HCT116 (cell line): ENCODE results near the gene NTS. TPM values are rescaled to one million over a fixed set of nuclear protein-coding genes. Genes with fewer than 3 reads are reported as not detected.

Experiments used
- ATAC-seq: fragments of 200-7000 bp; cut with Tn5 transposase; 2 replicates; pipeline ENCODE4 v1.9.1; 2020; ENCODE audit warnings: mild to moderate bottlenecking, moderate library complexity
- BruUV-seq: library from RNA; stranded (reverse); fragments of 400-500 nt; replicated peaks from 2 replicates; lab custom pipeline; 2021; lab: Mats Ljungman, UMichigan
- CTCF ChIA-PET: fragments of 300-600 bp; sonication (Branson Sonifier 250); formaldehyde crosslinking; loops from one replicate; lab custom pipeline; 2021; ENCODE audit warnings: antibody characterized with exemption; lab: Charles Lee
- POLR2A ChIA-PET: fragments of 300-600, 350-600 bp; sonication (Branson Sonifier 250); formaldehyde crosslinking; loops from one replicate; lab custom pipeline; 2021; ENCODE audit warnings: antibody characterized with exemption; lab: Charles Lee
- RAD21 ChIA-PET, 2 experiments: fragments of 300-600 bp; sonication (Branson Sonifier 250); formaldehyde crosslinking; loops; one replicate each; lab custom pipeline; 2023; ENCODE audit warnings: low total read pairs in 2 of 2; ENCODE audit not compliant: uncharacterized antibody in 2 of 2, unreplicated experiment in 2 of 2, low non-redundant PET in 1 of 2; lab: Charles Lee
- DNase-seq: peaks from one replicate; pipeline ENCODE4 v3.0.0-alpha.2; 2010; ENCODE audit warnings: low read depth, low spot score
- H2AFZ ChIP-seq: fragments of 200-600 bp; shearing (Covaris generic), sonication (generic); 2 replicates; pipeline ENCODE4 v1.6.1; 2017; ENCODE audit warnings: low read depth, mixed run types, mixed read lengths, antibody characterized with exemption, low read length; ENCODE audit not compliant: poor library complexity, severe bottlenecking
- H3K27ac ChIP-seq: 2 replicates; pipeline ENCODE4 v1.5.1; 2012; ENCODE audit warnings: low read depth, low read length
- H3K27me3 ChIP-seq: fragments of 200-600 bp; sonication (generic); 2 replicates; pipeline ENCODE4 v1.6.1; 2016; ENCODE audit warnings: mixed run types, low read length, mixed read lengths; ENCODE audit not compliant: insufficient read depth
- H3K36me3 ChIP-seq, 2 experiments: fragments of 200-500 bp in 1 of 2; fragments of 200-600 bp in 1 of 2; sonication (Bioruptor generic) in 1 of 2; sonication (generic) in 1 of 2; 2 replicates each; pipeline versions ENCODE4 v1.5.1 to v1.6.1; 2014 to 2016; ENCODE audit warnings: low read length in 2 of 2, inconsistent platforms in 1 of 2, mixed read lengths in 1 of 2, mixed run types in 1 of 2; ENCODE audit not compliant: insufficient read depth in 2 of 2, control insufficient read depth in 1 of 2
- H3K4me1 ChIP-seq, 2 experiments: fragments of 200-600 bp in 1 of 2; sonication (generic) in 1 of 2; 2 replicates each; pipeline versions ENCODE4 v1.5.1 to v1.6.1; 2012 to 2017; ENCODE audit warnings: low read length in 2 of 2, inconsistent platforms in 1 of 2, mild to moderate bottlenecking in 1 of 2, mixed read lengths in 1 of 2, mixed run types in 1 of 2, moderate library complexity in 1 of 2; ENCODE audit not compliant: insufficient read depth in 2 of 2, control insufficient read depth in 1 of 2
- H3K4me2 ChIP-seq: fragments of 200-600 bp; sonication (generic); 2 replicates; pipeline ENCODE4 v1.6.1; 2017; ENCODE audit warnings: mixed run types, low read length, mixed read lengths
- H3K4me3 ChIP-seq, 2 experiments: fragments of 200-600 bp in 1 of 2; sonication (generic) in 1 of 2; replicated peaks in 1 of 2; 2 replicates each; pipeline ENCODE4 v1.5.1; 2011 to 2016; ENCODE audit warnings: low read length in 2 of 2, control low read depth in 1 of 2, low read depth in 1 of 2, mild to moderate bottlenecking in 1 of 2, mixed read lengths in 1 of 2, mixed run types in 1 of 2
- H3K79me2 ChIP-seq: fragments of 200-600 bp; sonication (generic); 2 replicates; pipeline ENCODE4 v1.6.1; 2017; ENCODE audit warnings: mild to moderate bottlenecking, mixed run types, low read length, moderate library complexity, mixed read lengths; ENCODE audit not compliant: insufficient read depth
- H3K9ac ChIP-seq: fragments of 200-600 bp; sonication (generic); 2 replicates; pipeline ENCODE4 v1.6.1; 2016; ENCODE audit warnings: low read length, mixed read lengths
- H3K9me2 ChIP-seq: fragments of 200-600 bp; sonication (generic), shearing (Covaris generic); 2 replicates; pipeline ENCODE4 v1.6.1; 2017; ENCODE audit warnings: mixed run types, mild to moderate bottlenecking, moderate library complexity; ENCODE audit not compliant: insufficient read depth
- H3K9me3 ChIP-seq, 2 experiments: fragments of 200-500 bp in 1 of 2; fragments of 200-600 bp in 1 of 2; sonication (Bioruptor generic) in 1 of 2; sonication (generic) in 1 of 2; 2 replicates each; pipeline ENCODE4 v1.6.1; 2014 to 2017; ENCODE audit warnings: low read length in 2 of 2, mixed read lengths in 2 of 2, inconsistent platforms in 1 of 2, low read depth in 1 of 2, mild to moderate bottlenecking in 1 of 2, mixed run types in 1 of 2, moderate library complexity in 1 of 2; ENCODE audit not compliant: control insufficient read depth in 1 of 2, insufficient read depth in 1 of 2
- H4K20me1 ChIP-seq: fragments of 200-600 bp; sonication (generic), shearing (Covaris generic); 2 replicates; pipeline ENCODE4 v1.6.1; 2017; ENCODE audit warnings: mixed run types, mild to moderate bottlenecking, moderate library complexity; ENCODE audit not compliant: insufficient read depth
- CEBPB ChIP-seq: IDR thresholded peaks from 2 replicates; pipeline ENCODE4 v1.6.1; 2012; ENCODE audit warnings: low read depth
- CTCF ChIP-seq, 3 experiments: fragments of 200-600 bp in 1 of 3; sonication (generic) in 1 of 3; IDR thresholded peaks in 2 of 3; conservative IDR thresholded peaks in 1 of 3; 2 replicates each; pipeline ENCODE4 v1.5.1; 2012 to 2017; ENCODE audit warnings: low read depth in 2 of 3, low read length in 2 of 3, antibody characterized with exemption in 1 of 3, borderline replicate concordance in 1 of 3, control low read depth in 1 of 3, mild to moderate bottlenecking in 1 of 3, mixed read lengths in 1 of 3, mixed run types in 1 of 3, moderate library complexity in 1 of 3; ENCODE audit not compliant: insufficient read depth in 1 of 3
- EGR1 ChIP-seq: IDR thresholded peaks from 2 replicates; pipeline ENCODE4 v1.6.1; 2012; ENCODE audit warnings: low read depth
- MAX ChIP-seq: IDR thresholded peaks from 2 replicates; pipeline ENCODE4 v1.6.1; 2012
- SP1 ChIP-seq: IDR thresholded peaks from 2 replicates; pipeline ENCODE4 v1.6.1; 2012; ENCODE audit warnings: low read depth
- SRF ChIP-seq: IDR thresholded peaks from 2 replicates; pipeline ENCODE4 v1.6.1; 2012; ENCODE audit warnings: low read depth
- TCF7L2 ChIP-seq: IDR thresholded peaks from 2 replicates; pipeline ENCODE4 v1.7.0; 2011; ENCODE audit warnings: borderline replicate concordance, inconsistent platforms; ENCODE audit not compliant: insufficient read depth, insufficient read length; ENCODE audit errors: extremely low read depth
- intact Hi-C: fragments of 100-400 bp; cut with micrococcal nuclease; formaldehyde crosslinking; loops from 2 replicates; pipeline ENCODE4 v1.10.0; 2022
- total RNA-seq: library from RNA; stranded (reverse); gene quantifications from one replicate; pipeline ENCODE4 v1.2.1, GENCODE V29; 2021; ENCODE audit not compliant: unreplicated experiment
- TF ChIP-seq, protein P1 (sequence below): IDR thresholded peaks from 2 replicates; pipeline ENCODE4 v1.6.1; 2011; ENCODE audit warnings: mild to moderate bottlenecking, low read length, moderate library complexity; ENCODE audit not compliant: insufficient replicate concordance; ENCODE audit errors: extremely low read depth

Gene NTS
- total RNA-seq, 1 experiment from 2014 or later, result not detected

DNA sequence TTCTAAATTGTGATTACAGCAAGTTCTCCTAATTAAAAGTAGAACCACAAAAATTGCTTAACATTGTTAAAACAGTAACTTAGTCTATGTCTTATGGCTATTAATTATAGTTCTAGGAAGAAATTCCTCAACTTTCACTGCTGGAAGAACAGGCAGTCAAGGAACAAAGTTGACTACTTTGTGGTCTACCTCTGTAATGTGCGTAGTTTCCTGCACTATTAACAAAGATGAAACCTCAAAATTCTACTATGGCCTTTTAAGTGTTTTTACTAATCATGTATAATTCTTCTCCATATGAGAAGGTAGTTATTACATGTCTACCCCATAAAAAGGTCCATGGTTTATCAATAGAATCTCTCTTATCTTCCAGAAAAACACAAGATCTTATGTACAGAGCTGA is 45.5 kb upstream of the NTS start:
- ChIA-PET POLR2A (no interaction called here), RAD21 (no interaction called here), CTCF (no interaction called here)
- no TSS peak for BruUV-seq
- no peak for TF ChIP-seq CTCF (IDR thresholded peaks at IDR 0.05 in 2 of 3, conservative IDR thresholded peaks at IDR 0.05 in 1 of 3; ENCODE audit: borderline replicate concordance in 1 of 3, insufficient read depth in 1 of 3, low read depth in 2 of 3, low read length in 2 of 3)
- TF ChIP-seq TCF7L2, result no peak
- TF ChIP-seq EGR1, result no peak
- no peak for TF ChIP-seq CEBPB
- no peak for TF ChIP-seq MAX
- TF ChIP-seq SRF, result no peak
- TF ChIP-seq, protein P1, sequence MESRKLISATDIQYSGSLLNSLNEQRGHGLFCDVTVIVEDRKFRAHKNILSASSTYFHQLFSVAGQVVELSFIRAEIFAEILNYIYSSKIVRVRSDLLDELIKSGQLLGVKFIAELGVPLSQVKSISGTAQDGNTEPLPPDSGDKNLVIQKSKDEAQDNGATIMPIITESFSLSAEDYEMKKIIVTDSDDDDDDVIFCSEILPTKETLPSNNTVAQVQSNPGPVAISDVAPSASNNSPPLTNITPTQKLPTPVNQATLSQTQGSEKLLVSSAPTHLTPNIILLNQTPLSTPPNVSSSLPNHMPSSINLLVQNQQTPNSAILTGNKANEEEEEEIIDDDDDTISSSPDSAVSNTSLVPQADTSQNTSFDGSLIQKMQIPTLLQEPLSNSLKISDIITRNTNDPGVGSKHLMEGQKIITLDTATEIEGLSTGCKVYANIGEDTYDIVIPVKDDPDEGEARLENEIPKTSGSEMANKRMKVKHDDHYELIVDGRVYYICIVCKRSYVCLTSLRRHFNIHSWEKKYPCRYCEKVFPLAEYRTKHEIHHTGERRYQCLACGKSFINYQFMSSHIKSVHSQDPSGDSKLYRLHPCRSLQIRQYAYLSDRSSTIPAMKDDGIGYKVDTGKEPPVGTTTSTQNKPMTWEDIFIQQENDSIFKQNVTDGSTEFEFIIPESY, result no peak
- TF ChIP-seq SP1, result no peak
- ATAC-seq (no peak), DNase-seq (no peak)
- no peak overlapping the region for H3K4me3 ChIP-seq
- no peaks in the 10 kb centered on the region for H3K27me3 ChIP-seq
- no peaks in the 10 kb centered on the region for H4K20me1 ChIP-seq
- no peaks in the 10 kb centered on the region for H3K9me2 ChIP-seq
- intact Hi-C loops, result no loop called here
- no peaks in the 10 kb centered on the region for H3K9me3 ChIP-seq
- no peaks in the 10 kb centered on the region for H3K36me3 ChIP-seq
- no peak overlapping the region for H3K27ac ChIP-seq
- H3K9ac ChIP-seq, result no peak overlapping the region
- no peak overlapping the region for H3K4me2 ChIP-seq
- H2AFZ ChIP-seq, result no peak overlapping the region
- H3K79me2 ChIP-seq, result no peaks in the 10 kb centered on the region
- H3K4me1 ChIP-seq, result no peaks in the 10 kb centered on the region
